Right atrium auricular region (tissue), 2 donors: ENCODE measurements around the gene RTP4. TPM values are rescaled to one million over a fixed set of nuclear protein-coding genes. Genes with fewer than 3 reads are reported as not detected.
A peak's percentile ranks its signal among the peaks of the same experiment; 100 is the strongest.

Experiments
- DNase-seq: peaks from one replicate; pipeline ENCODE4 v3.0.0-alpha.2; 2019; ENCODE audit warnings: low spot score
- H3K27ac ChIP-seq, 2 donors: fragments of 200-600 bp; sonication (generic); 1 replicate in 1 of 2; 2 replicates in 1 of 2; pipeline ENCODE4 v1.5.1; 2016 to 2019
- H3K27me3 ChIP-seq, 2 donors: fragments of 200-600 bp; sonication (generic); one replicate each; pipeline versions ENCODE4 v1.5.1 to v1.6.0; 2017 to 2019
- H3K36me3 ChIP-seq: fragments of 200-600 bp; sonication (generic); one replicate; pipeline ENCODE4 v1.5.1; 2016
- H3K4me1 ChIP-seq, 2 donors: fragments of 200-600 bp; sonication (generic); one replicate each; pipeline versions ENCODE4 v1.5.1 to v1.6.0; 2017 to 2019
- H3K4me3 ChIP-seq, 2 donors: fragments of 200-600 bp; sonication (generic); 1 replicate in 1 of 2; 2 replicates in 1 of 2; pipeline ENCODE4 v1.5.1; 2017 to 2019; ENCODE audit warnings: mild to moderate bottlenecking in 1 of 2, moderate library complexity in 1 of 2
- H3K9me3 ChIP-seq, 2 donors: fragments of 200-600 bp; sonication (generic); one replicate each; pipeline ENCODE4 v1.5.1; 2019
- CTCF ChIP-seq, 2 donors: fragments of 200-600 bp; sonication (generic); IDR thresholded peaks; one replicate each; pipeline ENCODE4 v1.5.1; 2019; ENCODE audit warnings: antibody characterized with exemption in 2 of 2
- total RNA-seq, 2 donors: library from RNA; depleted of rRNA; stranded (reverse); fragments of >200 nt; gene quantifications; one replicate each; pipeline ENCODE4 v1.1.0, GENCODE V29; 2016

Gene RTP4
- total RNA-seq = 1 to 10 TPM in 1 of 2 donors, under 1 TPM in 1; 0.59 to 1.0 TPM

DNA sequence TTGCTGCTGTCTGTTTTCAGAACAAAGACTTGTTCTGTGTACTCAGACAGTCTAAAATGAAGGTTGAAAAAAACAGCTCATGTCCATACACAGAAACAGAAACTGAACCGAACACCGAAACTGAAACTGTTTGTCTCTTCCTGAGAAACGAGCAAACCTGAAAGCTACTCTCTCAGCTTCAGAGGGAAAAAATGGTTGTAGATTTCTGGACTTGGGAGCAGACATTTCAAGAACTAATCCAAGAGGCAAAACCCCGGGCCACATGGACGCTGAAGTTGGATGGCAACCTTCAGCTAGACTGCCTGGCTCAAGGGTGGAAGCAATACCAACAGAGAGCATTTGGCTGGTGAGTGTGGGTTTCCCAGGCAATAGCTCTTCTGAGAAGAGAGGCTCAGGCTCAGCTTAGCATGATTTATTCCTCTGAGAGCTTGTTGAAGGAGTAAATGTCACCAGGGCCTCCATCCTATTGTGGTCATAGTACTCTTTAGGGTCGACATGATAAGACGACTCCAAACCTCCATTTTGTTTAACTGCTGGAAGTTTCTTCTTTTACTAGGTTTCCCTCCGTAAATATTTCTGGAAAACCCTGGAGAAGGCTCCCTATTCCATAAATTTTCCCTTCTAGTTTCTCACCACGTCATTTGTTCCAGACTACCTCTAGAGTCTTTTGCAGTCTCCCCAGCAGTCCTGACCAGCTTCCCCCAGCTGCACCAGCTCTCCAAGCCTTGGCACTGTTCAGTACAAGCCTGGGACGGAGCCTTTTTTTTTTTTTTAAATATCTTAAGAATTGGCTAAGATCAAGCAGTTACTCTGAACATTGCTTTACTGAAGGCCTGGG lies at the start of gene RTP4:
Gene RTP4, plus strand, starts transcription at position 135 of the 838 bp plus-strand sequence. Its CDS starts 57 bp downstream, at position 192.
- H3K27me3 ChIP-seq = no peaks in the 10 kb centered on the region
- H3K9me3 ChIP-seq = no peaks in the 10 kb centered on the region
- H3K4me3 ChIP-seq = peak within 1 kb of the TSS; percentile 40 to 50
- no peak for DNase-seq
- peak within 1 kb of the TSS; percentile 81 to 88 for H3K27ac ChIP-seq
- H3K36me3 ChIP-seq = no peaks in the 10 kb centered on the region
- no peak for TF ChIP-seq CTCF (IDR thresholded peaks at IDR 0.05)
- peaks cover 0 to 20% of the 10 kb centered on the region in 2 donors for H3K4me1 ChIP-seq

- peak; percentile 70 for DNase-seq
These were observed 49.2 kb upstream of the RTP4 start for GRCh38 chr3:187318819-187319616.

DNA sequence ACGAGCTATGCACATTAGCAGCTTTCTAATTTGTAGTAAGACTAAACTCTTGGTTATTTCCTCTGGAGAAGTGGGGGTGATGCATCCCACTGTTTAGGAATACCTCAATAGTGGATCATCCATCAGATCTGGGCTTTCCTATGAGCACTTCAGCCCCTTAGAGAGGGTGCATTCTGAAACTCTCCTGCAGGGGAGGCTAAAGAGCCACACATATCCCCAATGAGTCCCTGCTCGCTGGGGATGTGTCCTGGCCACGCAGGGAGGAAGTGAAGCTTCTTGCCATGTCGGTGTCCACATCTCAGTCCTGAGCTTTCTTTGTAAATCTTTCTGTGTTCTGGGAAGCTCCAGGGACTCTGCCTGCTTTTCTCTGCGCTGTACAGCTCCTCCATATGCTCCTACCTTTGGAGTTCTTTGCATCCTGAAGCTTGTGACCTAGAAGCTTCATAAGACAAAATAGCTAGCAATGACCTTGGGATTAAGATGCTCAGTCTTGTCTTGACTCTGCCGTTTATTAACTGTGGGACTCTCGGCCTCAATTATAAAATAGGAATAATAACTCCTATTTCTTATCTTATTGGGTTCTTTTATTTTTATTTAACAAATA lies 48.4 kb upstream of the RTP4 start:
- H3K27me3 ChIP-seq = no peaks in the 10 kb centered on the region
- peak; percentile 86 to 93 for TF ChIP-seq CTCF (IDR thresholded peaks at IDR 0.05)
- H3K36me3 ChIP-seq = no peaks in the 10 kb centered on the region
- H3K27ac ChIP-seq = no peak overlapping the region
- DNase-seq = peak; percentile 84
- no peaks in the 10 kb centered on the region for H3K9me3 ChIP-seq
- peaks cover 0 to 8% of the 10 kb centered on the region in 2 donors for H3K4me1 ChIP-seq
- H3K4me3 ChIP-seq = no peak overlapping the region

More at GRCh38 chr3:187318819-187319616, 49.2 kb upstream of the RTP4 start:
- peak; percentile 89 to 92 for TF ChIP-seq CTCF (IDR thresholded peaks at IDR 0.05)
- Histone ChIP-seq H3K36me3 (no peaks in the 10 kb centered on the region), H3K4me3 (peak overlapping the region in 1 of 2 donors; percentile 24), H3K9me3 (no peaks in the 10 kb centered on the region), H3K27me3 (no peaks in the 10 kb centered on the region), H3K27ac (no peak overlapping the region), H3K4me1 (peaks cover 0 to 8% of the 10 kb centered on the region in 2 donors)

GRCh38 chr3:187321766-187322165 lies 46.4 kb upstream of the RTP4 start:
- DNase-seq = no peak
- no peaks in the 10 kb centered on the region for H3K9me3 ChIP-seq
- no peaks in the 10 kb centered on the region for H3K27me3 ChIP-seq
- no peak overlapping the region for H3K27ac ChIP-seq
- peaks cover 0 to 8% of the 10 kb centered on the region in 2 donors for H3K4me1 ChIP-seq
- H3K36me3 ChIP-seq = no peaks in the 10 kb centered on the region
- no peak for TF ChIP-seq CTCF (IDR thresholded peaks at IDR 0.05)
- no peak overlapping the region for H3K4me3 ChIP-seq

- H3K4me1 ChIP-seq = peaks cover 0 to 8% of the 10 kb centered on the region in 2 donors
- H3K27ac ChIP-seq = no peak overlapping the region
- no peak for DNase-seq
- H3K9me3 ChIP-seq = no peaks in the 10 kb centered on the region
- no peak overlapping the region for H3K4me3 ChIP-seq
- H3K27me3 ChIP-seq = no peaks in the 10 kb centered on the region
- no peak for TF ChIP-seq CTCF (IDR thresholded peaks at IDR 0.05)
- no peaks in the 10 kb centered on the region for H3K36me3 ChIP-seq
These were observed 45.9 kb upstream of the RTP4 start for GRCh38 chr3:187322291-187322690.
